ENCODE results near the gene DGKI. TPM values are rescaled to one million over a fixed set of nuclear protein-coding genes. Genes with fewer than 3 reads are reported as not detected.

Gene DGKI
- total and polyA plus RNA-seq, 4 donors: 0.01 to 0.37 (median 0.31) TPM

DNA sequence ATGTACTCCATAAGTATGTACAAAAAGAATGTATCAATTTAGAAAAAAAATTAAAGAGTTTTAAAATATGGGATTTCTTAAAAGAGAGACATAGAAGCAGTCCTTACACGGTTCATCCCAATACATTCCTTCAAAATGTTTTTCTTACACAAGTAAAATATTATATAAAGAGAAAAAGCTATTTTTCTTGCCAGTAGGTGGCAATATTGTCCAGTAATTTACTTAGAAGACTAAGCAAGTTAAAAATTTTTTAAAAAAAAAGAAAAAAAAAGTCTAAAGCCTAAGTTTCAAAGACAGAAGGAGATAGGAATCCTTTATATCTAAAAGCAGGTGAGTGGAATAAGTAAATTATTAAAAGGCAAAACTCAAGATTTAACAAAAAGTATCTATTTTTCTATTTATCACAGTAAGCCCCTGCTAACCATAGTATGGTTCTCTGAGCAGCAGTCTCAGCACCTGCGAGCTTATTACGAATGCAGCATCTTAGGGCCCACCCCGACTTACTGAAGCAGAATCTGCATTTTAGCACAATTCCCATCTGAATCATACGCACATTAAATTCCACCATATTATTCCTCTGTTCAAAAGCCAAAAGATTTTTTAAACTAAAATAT, 240.6 kb downstream of the DGKI start:
- Histone ChIP-seq H3K27me3 (ENCODE audit: control insufficient read depth in 4 of 4, insufficient read depth in 4 of 4, low read length in 3 of 4) (peaks cover 0 to 6% (median 0%) of the 10 kb centered on the region in 4 donors), H3K27ac (ENCODE audit: low read depth in 1 of 2, low read length in 2 of 2) (no peak overlapping the region), H3K9me3 (ENCODE audit: control insufficient read depth in 4 of 4, low read length in 3 of 4) (no peaks in the 10 kb centered on the region), H3K9ac (ENCODE audit: low read depth in 1 of 2, low read length in 2 of 2) (no peak overlapping the region), H3K4me3 (ENCODE audit: low read depth in 1 of 3, low read length in 3 of 3) (no peak overlapping the region), H3K36me3 (ENCODE audit: control insufficient read depth in 4 of 4, insufficient read depth in 3 of 4, low read depth in 1 of 4, low read length in 3 of 4) (no peaks in the 10 kb centered on the region), H3K4me1 (ENCODE audit: control insufficient read depth in 4 of 4, insufficient read depth in 4 of 4, low read length in 3 of 4) (no peaks in the 10 kb centered on the region)
- 56% methylated on average over 5 of the region's 5 CpGs for WGBS
- DNase-seq (ENCODE audit: low spot score): no peak
- TF ChIP-seq RAD21 (IDR thresholded peaks at IDR 0.05) (peak; percentile 65), SP1 (IDR thresholded peaks at IDR 0.05) (no peak)
- TF ChIP-seq, protein P1, sequence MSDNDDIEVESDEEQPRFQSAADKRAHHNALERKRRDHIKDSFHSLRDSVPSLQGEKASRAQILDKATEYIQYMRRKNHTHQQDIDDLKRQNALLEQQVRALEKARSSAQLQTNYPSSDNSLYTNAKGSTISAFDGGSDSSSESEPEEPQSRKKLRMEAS (IDR thresholded peaks at IDR 0.05): no peak
- TF ChIP-seq, protein P2, sequence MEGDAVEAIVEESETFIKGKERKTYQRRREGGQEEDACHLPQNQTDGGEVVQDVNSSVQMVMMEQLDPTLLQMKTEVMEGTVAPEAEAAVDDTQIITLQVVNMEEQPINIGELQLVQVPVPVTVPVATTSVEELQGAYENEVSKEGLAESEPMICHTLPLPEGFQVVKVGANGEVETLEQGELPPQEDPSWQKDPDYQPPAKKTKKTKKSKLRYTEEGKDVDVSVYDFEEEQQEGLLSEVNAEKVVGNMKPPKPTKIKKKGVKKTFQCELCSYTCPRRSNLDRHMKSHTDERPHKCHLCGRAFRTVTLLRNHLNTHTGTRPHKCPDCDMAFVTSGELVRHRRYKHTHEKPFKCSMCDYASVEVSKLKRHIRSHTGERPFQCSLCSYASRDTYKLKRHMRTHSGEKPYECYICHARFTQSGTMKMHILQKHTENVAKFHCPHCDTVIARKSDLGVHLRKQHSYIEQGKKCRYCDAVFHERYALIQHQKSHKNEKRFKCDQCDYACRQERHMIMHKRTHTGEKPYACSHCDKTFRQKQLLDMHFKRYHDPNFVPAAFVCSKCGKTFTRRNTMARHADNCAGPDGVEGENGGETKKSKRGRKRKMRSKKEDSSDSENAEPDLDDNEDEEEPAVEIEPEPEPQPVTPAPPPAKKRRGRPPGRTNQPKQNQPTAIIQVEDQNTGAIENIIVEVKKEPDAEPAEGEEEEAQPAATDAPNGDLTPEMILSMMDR (IDR thresholded peaks at IDR 0.05; ENCODE audit: low read depth, low read length, missing input control): peak; percentile 32

DNA sequence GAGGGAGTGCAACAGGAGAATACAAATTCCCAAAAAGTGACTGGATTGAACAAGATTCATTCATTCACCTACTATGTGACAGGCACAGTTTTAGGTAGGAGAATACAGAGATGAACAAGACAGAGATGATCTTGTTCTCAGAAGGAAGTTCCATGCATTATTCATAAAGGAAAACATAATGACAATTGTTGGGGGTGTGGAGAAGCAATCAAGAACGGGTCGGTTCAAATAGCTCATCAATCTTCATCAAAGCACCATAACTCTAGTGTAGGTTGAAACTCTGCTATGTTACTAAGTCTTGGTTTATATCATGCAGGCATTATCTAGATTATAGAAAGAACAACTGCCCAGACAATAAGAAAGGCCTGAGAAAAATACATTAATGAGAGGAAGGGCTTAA, 243.7 kb downstream of the DGKI start:
- Histone ChIP-seq H3K4me1 (ENCODE audit: control insufficient read depth in 4 of 4, insufficient read depth in 4 of 4, low read length in 3 of 4) (no peaks in the 10 kb centered on the region), H3K27ac (ENCODE audit: low read depth in 1 of 2, low read length in 2 of 2) (no peak overlapping the region), H3K9me3 (ENCODE audit: control insufficient read depth in 4 of 4, low read length in 3 of 4) (no peaks in the 10 kb centered on the region), H3K36me3 (ENCODE audit: control insufficient read depth in 4 of 4, insufficient read depth in 3 of 4, low read depth in 1 of 4, low read length in 3 of 4) (no peaks in the 10 kb centered on the region), H3K27me3 (ENCODE audit: control insufficient read depth in 4 of 4, insufficient read depth in 4 of 4, low read length in 3 of 4) (peaks cover 0 to 3% (median 0%) of the 10 kb centered on the region in 4 donors), H3K4me3 (ENCODE audit: low read depth in 1 of 3, low read length in 3 of 3) (no peak overlapping the region), H3K9ac (ENCODE audit: low read depth in 1 of 2, low read length in 2 of 2) (no peak overlapping the region)
- TF ChIP-seq FOXA1 (IDR thresholded peaks at IDR 0.05) (no peak), NR2F2 (IDR thresholded peaks at IDR 0.05) (no peak), EGR1 (IDR thresholded peaks at IDR 0.05; ENCODE audit: low read depth in 2 of 2) (no peak)
- DNase-seq (ENCODE audit: low spot score): no peak
- 65% methylated on average over 2 of the region's 2 CpGs for WGBS

DNA sequence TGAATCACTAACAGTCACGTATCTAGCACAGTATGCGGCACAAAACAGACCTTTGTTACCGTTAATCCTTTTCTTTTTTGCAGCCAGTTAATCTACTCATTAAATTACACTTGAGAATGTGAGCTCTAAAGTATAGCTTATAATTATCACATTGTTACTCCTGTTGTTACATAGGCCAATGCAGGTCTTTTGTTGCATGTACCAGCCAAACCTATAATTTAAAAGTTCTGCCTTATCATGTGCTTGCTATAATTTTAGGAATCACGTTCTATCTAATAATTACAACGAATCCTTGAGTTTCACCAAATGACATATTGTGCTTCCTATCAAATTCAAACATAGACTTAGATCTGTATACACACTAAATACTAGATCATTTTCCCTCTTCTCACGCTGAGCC, 245.1 kb downstream of the DGKI start:
- Histone ChIP-seq H3K36me3 (ENCODE audit: control insufficient read depth in 4 of 4, insufficient read depth in 3 of 4, low read depth in 1 of 4, low read length in 3 of 4) (no peaks in the 10 kb centered on the region), H3K9me3 (ENCODE audit: control insufficient read depth in 4 of 4, low read length in 3 of 4) (no peaks in the 10 kb centered on the region), H3K4me3 (ENCODE audit: low read depth in 1 of 3, low read length in 3 of 3) (no peak overlapping the region), H3K27me3 (ENCODE audit: control insufficient read depth in 4 of 4, insufficient read depth in 4 of 4, low read length in 3 of 4) (no peaks in the 10 kb centered on the region), H3K27ac (ENCODE audit: low read depth in 1 of 2, low read length in 2 of 2) (no peak overlapping the region), H3K9ac (ENCODE audit: low read depth in 1 of 2, low read length in 2 of 2) (no peak overlapping the region), H3K4me1 (ENCODE audit: control insufficient read depth in 4 of 4, insufficient read depth in 4 of 4, low read length in 3 of 4) (no peaks in the 10 kb centered on the region)
- 84% methylated on average over 6 of the region's 6 CpGs for WGBS
- DNase-seq (ENCODE audit: low spot score): no peak
- TF ChIP-seq, protein P3, sequence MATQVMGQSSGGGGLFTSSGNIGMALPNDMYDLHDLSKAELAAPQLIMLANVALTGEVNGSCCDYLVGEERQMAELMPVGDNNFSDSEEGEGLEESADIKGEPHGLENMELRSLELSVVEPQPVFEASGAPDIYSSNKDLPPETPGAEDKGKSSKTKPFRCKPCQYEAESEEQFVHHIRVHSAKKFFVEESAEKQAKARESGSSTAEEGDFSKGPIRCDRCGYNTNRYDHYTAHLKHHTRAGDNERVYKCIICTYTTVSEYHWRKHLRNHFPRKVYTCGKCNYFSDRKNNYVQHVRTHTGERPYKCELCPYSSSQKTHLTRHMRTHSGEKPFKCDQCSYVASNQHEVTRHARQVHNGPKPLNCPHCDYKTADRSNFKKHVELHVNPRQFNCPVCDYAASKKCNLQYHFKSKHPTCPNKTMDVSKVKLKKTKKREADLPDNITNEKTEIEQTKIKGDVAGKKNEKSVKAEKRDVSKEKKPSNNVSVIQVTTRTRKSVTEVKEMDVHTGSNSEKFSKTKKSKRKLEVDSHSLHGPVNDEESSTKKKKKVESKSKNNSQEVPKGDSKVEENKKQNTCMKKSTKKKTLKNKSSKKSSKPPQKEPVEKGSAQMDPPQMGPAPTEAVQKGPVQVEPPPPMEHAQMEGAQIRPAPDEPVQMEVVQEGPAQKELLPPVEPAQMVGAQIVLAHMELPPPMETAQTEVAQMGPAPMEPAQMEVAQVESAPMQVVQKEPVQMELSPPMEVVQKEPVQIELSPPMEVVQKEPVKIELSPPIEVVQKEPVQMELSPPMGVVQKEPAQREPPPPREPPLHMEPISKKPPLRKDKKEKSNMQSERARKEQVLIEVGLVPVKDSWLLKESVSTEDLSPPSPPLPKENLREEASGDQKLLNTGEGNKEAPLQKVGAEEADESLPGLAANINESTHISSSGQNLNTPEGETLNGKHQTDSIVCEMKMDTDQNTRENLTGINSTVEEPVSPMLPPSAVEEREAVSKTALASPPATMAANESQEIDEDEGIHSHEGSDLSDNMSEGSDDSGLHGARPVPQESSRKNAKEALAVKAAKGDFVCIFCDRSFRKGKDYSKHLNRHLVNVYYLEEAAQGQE (IDR thresholded peaks at IDR 0.05): no peak
- TF ChIP-seq YY1 (IDR thresholded peaks at IDR 0.05): no peak
- TF ChIP-seq JUND (IDR thresholded peaks at IDR 0.05): no peak
- TF ChIP-seq GABPA (IDR thresholded peaks at IDR 0.05 in 1 of 2, conservative IDR thresholded peaks at IDR 0.05 in 1 of 2): no peak
- TF ChIP-seq EGR1 (IDR thresholded peaks at IDR 0.05; ENCODE audit: low read depth in 2 of 2): no peak
- TF ChIP-seq RXRA (IDR thresholded peaks at IDR 0.05): no peak
- TF ChIP-seq SP1 (IDR thresholded peaks at IDR 0.05): no peak
- TF ChIP-seq, protein P4, sequence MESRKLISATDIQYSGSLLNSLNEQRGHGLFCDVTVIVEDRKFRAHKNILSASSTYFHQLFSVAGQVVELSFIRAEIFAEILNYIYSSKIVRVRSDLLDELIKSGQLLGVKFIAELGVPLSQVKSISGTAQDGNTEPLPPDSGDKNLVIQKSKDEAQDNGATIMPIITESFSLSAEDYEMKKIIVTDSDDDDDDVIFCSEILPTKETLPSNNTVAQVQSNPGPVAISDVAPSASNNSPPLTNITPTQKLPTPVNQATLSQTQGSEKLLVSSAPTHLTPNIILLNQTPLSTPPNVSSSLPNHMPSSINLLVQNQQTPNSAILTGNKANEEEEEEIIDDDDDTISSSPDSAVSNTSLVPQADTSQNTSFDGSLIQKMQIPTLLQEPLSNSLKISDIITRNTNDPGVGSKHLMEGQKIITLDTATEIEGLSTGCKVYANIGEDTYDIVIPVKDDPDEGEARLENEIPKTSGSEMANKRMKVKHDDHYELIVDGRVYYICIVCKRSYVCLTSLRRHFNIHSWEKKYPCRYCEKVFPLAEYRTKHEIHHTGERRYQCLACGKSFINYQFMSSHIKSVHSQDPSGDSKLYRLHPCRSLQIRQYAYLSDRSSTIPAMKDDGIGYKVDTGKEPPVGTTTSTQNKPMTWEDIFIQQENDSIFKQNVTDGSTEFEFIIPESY (IDR thresholded peaks at IDR 0.05): no peak
- TF ChIP-seq HNF4G (IDR thresholded peaks at IDR 0.05): no peak
- TF ChIP-seq, protein P1 (IDR thresholded peaks at IDR 0.05): no peak
- TF ChIP-seq, protein P5, sequence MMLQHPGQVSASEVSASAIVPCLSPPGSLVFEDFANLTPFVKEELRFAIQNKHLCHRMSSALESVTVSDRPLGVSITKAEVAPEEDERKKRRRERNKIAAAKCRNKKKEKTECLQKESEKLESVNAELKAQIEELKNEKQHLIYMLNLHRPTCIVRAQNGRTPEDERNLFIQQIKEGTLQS (IDR thresholded peaks at IDR 0.05): no peak
- no peak for TF ChIP-seq FOXA2 (IDR thresholded peaks at IDR 0.05)
- no peak for TF ChIP-seq FOXA1 (IDR thresholded peaks at IDR 0.05)
- no peak for TF ChIP-seq HNF4A (conservative IDR thresholded peaks at IDR 0.05)
- TF ChIP-seq, protein P2 (IDR thresholded peaks at IDR 0.05; ENCODE audit: low read depth, low read length, missing input control): no peak
